NCI-H187 treated with DMSO at 0.1 percent for 48 hours (cell line): Measurements from ENCODE around the gene PPP1R9A.

Experiments used
- DNase-seq: peaks from one replicate; lab custom pipeline; 2025; lab: John Stamatoyannopoulos, UW

PPP1R9A gene

DNA sequence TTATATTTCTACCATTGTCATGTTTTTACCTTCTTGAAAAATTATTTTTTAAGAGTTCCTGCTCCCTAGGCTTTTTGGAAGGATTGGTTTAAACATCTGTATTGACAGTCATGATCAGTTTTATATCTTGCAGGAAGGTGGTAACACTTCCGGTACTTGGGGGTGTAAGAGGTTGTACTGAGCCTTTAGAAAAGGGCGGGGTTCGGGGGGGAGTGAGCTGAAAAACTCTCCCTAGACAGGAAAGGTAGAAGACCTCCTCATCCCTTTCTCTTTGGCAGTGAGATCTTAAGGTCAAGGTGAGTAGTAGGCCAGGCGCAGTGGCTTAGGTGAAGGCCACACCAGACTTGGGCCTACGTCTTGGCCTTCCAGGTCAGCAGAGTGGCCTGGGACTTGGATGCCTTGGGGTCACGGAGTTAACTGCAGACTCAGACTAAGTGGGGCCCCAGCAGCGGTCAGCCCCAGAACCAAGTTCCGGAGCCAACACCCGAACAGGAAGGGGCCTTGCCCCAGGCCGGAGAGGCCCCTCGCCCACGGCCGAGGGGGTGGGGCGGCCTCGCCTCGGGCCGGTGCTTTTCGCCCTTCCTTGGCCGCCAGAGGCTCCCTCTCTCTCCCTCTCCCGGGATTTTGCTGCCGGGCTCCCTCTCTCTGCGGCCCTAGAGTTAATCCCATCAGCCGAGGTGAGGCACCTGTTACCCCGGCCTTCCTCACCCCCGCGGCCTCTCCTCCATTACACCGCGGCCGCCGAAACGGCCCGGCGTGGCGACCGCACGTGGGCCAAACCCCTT is at the start of gene PPP1R9A:
TSS of gene PPP1R9A (plus strand) at position 569 of the 785 bp plus-strand sequence. CDS start 2,520 bp downstream, outside the sequence.
- DNase-seq: no peak

DNA sequence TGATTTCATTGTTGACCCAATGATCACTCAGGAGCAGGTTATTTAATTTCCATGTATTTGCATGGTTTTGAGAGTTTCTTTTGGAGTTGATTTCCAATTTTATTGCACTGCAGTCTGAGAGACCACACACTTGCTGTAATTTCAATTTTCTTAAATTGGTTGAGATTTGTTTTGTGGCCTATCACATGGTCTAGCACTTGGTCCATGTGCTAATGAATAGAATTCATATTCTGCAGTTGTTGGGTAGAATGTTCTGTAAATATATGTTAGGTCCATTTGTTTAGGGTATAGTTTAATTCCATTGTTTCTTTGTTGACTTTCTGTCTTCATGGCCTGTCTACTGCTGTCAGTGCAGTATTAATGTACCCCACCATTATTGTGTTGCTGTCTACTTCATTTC is 36.3 kb upstream of the PPP1R9A start:
- no peak for DNase-seq

DNA sequence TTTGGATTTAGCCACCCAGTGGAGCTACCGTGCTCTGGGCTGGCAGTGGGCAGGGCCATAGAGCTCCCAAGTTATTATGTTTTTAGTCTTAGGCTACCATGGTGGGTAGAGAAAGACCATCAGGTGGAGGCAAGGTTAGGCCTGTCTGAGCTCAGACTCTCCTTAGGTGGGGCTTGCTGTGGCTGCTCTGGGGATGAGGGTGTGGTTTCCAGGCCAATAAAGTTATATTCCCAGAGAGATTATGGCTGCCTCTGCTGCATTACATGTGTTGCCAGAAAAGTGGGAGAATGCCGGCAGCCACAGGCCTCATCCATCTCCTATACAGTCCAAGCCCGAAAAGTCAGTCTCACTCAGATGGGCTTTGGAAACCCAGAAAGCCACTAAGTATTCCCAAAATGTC is 34.2 kb upstream of the PPP1R9A start:
- no peak for DNase-seq

DNA sequence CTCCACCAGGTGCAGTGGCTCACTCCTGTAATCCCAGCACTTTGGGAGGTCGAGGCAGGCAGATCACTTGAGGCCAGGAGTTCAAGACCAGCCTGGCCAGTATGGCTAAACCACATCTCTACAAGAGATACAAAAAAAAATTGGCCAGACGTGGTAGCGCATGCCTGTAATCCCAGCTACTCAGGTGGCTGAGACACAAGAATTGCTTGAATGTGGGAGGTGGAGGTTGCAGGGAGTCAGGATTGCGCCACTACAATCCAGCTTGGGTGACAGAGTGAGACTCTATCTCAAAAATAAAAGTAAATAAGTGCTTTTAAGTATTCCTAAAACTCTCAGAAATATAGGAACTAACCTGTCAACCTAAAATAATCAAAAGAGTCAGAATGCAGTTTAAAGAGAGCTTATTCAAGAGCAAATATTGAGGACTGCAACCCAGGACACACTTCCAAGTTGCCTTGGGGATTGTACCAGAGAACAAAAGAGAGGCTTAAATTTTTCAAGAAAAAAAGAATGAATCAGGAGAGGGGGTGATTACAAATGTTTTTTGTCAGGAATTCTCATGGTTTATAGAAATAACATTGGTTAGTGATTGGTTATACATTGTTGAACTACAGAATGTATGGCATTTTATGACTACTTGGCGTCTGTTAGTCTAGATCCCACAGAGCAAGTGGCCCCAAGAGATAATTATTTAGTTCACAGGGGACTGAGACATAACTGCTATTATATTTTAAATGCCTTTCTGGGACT is 33.2 kb upstream of the PPP1R9A start:
- no peak for DNase-seq

DNA sequence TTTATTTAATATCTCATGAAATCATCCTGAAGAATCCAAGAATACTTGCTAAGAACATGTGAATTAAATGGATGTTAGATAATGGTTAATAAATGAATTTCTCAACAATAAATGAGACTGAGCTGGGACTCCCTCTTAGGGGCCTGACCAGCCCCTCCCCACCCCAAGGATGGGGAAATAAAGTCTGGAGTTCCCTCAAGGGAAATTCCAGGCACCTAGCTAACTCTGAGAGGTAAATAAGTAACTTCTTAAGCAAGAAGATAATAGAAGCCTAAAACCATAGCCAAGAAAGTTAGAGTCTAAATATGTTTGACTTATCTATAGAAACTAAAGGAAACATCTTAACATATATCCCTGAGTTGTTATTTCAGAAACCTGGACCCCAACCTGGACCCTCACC is 32.2 kb upstream of the PPP1R9A start:
- no peak for DNase-seq

DNA sequence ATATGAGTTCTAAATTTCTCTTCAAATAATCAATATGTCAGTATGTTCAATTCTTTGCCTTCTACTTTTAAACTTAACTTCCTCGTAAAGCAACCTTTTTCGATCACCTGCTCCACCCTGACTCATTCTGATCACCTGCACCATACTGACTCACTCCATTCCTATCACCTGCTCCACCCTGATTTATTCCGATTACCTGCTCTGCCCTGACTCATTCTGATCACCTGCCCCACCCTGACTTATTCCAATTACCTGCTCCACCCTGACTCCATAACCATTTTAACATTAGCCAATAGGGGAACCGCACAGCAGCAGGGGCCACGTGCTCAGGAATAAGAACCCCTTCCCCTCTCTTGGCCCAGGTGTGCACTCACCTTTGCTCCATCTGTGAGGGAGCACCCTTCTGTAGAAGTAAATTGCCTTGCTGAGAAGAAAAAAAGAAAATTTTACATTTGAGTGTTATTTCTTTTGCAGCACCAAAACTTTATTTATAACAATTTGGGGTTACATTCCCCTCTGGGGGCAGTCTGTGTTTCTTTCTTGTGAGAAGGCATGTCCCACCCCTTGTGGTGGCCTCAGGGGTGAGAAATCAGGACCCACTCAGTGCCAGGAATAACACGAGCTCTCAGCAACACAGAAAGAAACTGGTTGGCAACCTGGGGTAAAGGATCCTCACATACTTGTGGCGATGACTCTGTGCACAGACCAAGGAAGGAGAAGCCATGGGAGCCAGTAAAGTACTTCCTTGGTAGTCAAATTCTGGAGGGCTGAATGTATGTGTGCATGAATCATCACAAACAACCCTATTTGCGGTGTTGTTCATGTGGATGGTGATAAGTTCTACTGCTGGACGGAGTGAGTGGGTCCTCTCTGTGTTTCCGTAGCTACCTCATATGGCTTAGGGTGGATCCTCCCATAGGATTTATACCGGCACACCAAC is 29.4 kb upstream of the PPP1R9A start:
- DNase-seq: no peak

DNA sequence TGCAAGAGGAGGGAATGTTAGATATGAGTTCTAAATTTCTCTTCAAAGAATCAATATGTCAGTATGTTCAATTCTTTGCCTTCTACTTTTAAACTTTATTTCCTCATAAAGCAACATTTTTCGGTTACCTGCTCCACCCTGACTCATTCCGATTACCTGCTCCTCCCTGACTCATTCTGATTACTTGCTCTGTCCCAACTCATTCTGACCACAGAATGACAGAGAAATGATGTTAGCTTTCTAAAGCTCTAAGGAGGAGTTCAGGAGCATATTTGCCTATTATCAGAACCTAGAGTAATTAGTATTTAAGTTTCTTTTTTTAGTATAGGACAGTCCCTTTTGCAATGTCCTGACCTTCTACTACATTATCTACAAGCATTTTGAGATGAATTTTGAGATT is 24.5 kb upstream of the PPP1R9A start:
- DNase-seq: no peak

DNA sequence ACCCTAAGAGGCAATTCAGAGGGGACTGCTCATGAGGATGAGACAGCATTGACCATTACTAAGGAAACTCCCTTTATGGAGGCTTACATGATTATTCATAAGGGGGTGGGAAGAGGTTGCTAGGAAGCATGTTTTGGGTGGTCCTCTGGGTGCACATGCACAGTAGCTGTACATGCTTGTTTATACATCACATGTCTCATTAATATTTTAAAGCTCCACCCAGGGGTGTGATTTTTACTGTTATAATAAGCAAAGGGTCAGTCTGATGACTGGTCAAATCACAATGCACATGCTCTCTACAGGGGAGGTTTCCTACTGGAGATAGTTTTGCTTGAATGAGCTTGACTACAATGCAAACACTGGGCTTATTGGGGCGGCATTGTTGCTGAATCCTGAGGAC is 23.8 kb upstream of the PPP1R9A start:
- DNase-seq: no peak

DNA sequence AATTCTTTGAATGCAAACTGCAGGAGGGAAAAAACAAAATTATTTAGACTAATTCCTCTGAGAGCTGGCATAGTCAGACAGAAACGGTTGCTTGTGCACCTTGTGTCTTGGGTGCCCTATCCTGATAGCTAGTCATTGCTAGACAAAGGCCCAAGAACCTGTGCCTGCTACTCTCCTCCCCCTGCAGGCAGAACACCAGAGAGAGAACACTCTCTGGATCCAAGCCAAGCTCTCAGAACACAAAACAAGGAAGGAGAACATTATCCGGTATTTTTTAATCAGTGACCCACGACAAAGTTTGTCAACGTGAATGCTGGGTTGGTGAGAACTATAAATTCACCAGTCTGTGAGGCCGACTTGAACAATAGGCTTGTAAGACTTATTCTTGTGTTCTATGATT is 18.8 kb upstream of the PPP1R9A start:
- no peak for DNase-seq

DNA sequence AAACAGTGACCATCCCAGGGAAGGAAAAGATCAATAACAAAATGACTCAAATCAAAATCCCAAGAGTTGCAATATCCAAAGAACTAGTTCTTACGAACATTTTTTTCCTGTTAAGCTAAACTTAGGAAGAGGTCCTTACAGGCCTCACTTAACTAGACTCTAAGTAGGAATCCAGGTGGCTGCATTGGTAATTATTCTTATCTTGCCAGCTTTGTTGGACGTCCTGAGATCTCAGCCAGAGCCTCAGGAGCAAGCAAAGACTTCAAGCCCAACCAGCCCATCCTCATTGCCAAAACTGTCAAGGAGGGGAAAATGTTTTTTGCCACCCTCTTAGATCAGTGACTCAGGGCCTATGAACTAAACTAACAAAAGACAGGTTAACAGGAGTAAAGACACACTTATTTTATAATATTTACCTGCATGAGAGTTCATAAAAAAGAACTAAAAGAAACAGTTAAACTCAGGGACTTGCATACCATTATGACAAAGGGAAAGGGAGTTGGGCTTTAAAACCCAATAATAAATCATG is 18.3 kb upstream of the PPP1R9A start:
- DNase-seq: no peak

DNA sequence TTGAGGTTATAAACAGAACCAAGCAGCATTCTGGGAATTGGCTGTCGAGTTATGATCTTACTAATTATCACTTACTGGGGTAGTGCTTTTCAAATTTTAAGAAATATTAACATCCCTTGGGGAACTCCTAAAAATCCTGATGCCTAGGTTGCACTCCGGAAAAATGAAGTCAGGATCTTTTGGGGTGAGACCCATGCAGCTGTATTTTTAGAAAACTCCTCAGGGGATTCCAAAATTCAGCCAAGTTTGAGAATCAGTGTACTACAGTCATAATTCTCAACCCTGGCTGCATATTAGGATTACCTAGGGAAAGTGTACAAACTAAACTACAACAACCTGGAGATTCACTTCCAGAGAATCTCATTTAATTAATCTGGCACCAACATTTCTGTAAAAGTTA is 17.2 kb upstream of the PPP1R9A start:
- no peak for DNase-seq

DNA sequence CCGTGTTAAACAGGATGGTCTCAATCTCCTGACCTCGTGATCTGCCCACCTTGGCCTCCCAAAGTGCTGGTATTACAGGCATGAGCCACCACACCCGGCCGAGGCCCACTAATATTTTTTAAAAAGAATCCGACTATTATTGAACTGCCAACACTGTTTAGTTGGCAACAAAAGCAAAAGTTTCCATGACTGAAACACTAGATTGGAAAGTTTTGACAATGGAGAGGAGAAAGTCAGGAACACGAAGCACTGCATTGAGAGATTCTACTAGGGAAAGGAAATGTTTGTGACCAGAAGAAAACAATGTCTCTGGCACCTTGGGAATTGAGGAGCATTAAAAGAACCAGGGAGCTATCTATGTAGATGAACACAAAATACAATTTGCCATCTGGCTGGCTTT is 13.7 kb upstream of the PPP1R9A start:
- no peak for DNase-seq

DNA sequence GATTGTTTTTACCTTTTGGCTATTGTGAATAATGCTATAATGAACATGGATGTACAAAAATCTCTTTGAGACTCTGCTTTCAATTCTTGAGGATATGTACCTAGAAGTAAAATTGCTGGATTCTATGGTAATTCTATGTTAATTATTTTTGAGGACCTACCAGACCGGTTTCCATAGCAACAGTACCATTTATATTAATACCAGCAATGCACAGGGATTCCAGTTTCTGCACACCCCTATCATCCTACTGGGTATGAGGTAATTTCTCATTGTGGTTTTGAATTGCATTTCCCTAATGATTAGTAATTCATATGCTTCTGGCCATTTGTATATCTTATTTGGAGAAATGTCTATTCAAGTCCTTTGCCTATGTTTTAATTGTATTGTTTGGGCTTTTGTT is 9.9 kb upstream of the PPP1R9A start:
- DNase-seq: no peak

DNA sequence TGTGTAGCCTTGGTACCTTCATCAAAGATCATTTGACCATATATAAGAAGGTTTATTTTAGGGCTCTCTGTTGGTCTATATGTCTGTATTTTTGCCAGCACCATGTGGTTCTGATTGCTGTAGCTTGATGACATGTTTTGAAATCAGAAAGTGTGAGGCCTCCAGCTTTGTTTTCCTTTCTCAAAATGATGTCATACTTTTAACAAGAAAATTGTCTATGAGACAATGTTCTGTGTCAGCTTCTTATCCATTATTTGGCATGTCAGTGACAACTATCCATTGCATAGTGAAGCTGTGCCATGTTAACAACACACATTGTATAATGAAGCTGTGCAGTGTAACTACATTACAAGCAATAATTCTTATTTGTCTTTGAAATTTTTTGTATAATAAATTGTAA is 9.1 kb upstream of the PPP1R9A start:
- no peak for DNase-seq

DNA sequence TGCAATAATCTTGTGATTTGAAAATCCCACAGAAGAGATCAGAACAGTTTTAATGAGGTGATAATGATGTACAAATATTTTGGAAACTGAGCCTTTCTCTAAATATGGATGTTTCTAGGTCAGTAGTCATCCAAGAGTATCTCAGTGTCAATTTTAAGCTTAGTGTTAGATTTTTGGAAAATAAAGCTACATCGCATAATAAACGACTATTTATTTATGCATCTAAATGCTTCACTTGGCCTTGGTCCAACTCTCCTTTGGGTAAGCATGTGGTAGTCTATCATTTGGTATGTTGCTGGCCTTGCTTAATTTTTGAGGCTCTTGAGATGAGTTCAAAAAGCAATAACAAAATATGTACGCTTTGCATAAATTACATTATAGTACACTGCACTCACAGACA is 5.4 kb upstream of the PPP1R9A start:
- no peak for DNase-seq

DNA sequence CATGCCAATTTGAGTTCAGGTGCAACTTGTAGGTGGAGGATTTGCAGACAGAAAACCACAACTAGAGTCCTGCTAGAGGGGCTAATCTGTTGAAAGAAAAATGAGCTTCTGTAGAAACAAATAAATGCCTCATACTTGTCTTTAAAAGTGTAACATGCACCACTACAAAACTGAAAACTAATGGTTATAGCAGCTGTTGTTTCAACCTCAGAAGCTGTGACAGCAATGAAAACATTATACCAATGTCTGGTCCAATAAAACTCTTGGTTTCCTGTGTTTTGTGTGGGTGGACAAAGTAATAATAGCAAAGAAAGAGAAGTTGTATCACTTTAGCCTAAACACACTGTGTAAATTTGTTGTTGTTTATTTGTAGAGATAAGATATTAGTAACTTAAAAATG is 3.4 kb upstream of the PPP1R9A start:
- DNase-seq: no peak

DNA sequence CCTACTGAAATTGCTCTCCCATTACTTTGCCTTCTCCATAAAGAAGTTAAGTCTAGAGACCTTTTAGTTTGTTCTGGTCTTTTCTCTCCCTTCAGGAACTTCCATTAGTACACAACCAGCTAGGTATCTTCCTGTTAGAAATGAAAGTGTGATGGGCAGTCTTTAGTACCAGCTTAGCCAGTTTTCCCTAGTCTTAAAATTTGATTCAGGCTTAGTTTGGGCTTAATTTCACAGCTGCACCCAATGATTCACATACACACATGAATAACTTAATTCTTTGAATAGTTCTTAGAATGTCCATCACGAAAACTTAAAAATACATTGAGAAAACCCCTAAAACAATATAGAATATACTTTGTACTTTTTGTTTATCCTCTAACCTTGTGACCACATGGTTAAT is 2.4 kb upstream of the PPP1R9A start:
- no peak for DNase-seq

DNA sequence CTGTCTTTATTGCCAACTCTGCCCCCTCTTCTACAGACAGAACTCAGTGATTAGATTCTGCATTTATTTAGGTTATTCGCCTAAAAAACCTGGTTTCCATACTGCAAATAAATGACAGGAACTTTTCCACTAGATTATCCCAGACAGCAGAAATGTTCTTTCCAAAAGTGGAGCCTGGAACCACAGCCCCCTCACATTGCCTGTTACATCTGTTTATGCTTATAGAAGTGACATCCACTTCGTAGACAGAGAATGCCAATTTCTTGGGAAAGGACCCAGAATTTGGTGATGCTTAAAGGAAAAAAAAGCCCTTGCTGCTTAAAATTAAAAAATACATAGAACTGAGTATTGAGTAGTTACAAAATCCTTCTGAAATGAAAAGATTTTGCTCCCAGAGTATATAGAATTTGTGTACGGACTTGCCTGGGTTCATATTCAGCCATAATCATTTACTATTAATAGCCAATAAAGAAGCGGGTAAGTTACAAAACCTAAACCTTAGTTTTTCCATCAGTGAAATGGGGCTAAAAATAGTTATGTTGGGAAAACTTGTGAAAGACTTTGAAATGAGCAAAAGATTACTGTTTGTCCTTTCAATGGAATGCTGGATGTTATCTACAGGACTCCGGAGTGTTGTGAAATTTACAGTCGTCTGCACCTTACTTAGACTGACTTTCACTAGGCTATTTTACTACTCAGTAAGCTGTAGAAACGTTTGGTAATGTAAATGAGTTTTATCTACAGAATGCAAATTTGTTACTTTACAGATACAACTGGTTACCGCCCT is 1.1 kb upstream of the PPP1R9A start:
- DNase-seq: no peak

DNA sequence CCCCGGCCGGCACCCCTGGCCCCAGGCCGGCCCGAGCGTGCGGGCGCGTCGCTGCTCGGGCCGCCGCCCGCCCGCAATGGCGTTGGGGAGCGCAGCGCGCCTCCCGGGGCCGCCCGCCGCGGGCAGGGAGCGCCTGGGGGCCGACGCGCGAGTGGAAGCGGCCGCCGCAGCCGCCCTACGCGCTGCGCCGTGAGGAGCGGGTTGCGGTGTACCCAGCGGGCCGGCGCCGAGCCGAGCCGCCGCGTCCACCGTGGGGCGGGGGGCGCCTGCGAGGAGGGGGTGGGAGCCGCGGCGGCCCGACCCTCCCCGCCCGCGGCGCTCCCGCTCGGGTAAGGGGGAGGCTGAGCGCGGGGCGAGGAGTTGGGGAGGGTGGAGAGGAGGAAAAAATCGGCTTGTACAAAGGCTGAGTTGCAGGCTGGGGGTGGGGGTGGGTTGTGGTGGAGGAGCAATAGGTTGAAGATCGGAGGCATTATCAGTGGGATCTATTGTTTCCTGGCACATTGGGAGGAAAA is 473 bp downstream of the PPP1R9A start:
- no peak for DNase-seq

DNA sequence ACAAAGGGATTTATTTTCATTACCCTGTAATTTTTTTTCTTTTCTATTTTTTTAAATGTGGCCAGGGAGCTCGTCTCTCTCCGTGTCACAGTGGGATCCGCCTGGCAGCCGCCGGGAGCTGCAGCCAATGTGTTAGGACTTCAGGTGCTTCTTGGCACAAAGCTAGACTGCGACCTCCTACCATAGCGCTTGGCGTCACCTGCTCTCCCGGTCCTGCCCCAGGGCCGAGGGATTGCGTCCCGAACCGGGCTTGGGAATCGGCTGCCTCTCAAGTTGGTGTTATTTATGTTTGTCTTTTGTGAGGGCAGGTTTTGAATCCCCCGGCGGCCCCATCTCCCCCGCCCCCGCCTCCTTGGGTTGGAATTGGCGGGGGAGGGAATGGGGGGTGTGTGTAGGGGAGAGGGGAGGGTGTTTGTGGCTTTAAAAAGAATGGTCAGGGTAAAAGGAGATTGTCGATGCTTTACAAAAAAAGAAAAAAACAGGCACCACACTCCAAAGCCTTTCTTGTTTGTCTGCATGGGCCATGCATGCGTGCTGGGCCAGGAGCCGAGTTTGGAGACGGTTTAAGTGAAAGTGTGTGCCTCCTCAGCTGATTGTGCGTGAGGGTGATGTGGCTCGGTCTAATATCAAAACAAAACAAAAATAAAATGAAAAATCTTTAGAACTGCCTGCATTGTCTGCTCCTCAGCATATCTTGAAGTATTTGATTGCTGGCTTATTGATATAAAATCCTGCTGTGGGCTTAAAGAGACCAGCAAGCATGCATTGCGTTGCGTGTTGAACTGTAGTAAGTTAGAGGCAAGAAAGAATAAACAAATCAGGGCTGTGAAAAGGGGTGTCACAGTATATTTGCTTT is 1.2 kb downstream of the PPP1R9A start:
- DNase-seq: peak; percentile 55

DNA sequence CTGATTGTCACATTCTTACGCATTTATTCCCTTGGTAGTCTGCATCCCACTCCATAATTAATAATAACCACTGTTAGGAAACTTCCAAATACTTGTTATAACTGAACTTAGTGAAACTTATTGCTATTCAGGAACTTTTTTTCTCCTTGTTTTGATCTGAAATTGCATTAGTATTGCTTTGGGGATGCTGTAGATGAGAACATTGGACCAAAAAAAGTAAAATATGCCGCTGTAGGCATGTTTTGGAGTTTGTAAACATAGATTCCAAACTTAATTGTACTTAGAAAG is 1.7 kb downstream of the PPP1R9A start:
- DNase-seq: no peak
